Effector CD4-positive, alpha-beta T cell (primary cell): Measurements from ENCODE around the gene PKM.

ENCODE experiments used
- DNase-seq: peaks from one replicate; pipeline ENCODE4 v3.0.0-alpha.2; 2020

Gene PKM

GRCh38 chr15:72233769-72234168 is 2.8 kb upstream of the PKM start:
- no peak for DNase-seq

DNA sequence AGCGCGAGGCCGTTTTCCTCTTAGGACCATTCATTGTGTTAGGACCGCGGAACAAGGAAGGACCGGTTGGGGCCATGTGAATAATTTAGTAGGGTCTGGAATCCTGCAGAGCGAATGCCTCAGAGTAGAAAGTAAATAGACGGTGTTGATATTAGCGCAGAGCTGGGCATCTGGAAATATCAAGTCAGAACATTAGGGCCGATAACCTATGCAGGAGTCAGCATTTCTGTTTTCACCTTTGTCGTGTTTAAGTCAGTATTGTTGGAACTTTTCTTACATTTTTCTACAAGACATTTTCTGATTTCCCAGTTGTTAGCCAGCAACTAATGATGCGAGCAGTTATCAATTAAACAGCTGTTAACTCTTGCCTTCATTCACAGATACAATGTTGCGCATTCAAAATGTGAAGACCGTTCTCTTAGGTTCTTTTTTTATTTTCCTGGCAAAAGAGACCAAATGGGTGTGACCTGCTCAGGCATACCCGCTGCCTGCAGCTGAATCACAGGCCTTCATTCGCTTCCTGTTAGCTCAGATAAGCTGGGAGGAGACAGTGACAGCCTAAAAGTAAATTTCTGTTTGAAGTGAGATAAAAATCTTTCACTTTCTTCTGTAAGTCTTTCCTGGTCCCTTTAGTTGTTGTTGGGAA is 966 bp upstream of the PKM start:
- peak; percentile 60 for DNase-seq

GRCh38 chr15:72230197-72231065 is 559 bp downstream of the PKM start:
- peak; percentile 48 for DNase-seq

DNA sequence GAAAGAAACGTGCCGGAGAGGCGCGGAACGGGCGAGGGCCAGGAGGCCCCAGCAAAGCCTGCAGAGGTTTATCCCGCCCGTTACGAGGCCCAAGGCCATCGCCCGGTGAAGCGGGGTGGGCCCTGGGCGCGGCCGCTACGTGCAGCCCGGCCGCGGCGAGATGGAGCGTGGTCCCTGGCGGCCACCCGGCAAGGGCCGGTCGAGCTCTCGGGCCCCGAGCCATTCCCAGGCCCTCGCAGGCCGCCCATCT is 1.1 kb downstream of the PKM start:
- DNase-seq: no peak

DNA sequence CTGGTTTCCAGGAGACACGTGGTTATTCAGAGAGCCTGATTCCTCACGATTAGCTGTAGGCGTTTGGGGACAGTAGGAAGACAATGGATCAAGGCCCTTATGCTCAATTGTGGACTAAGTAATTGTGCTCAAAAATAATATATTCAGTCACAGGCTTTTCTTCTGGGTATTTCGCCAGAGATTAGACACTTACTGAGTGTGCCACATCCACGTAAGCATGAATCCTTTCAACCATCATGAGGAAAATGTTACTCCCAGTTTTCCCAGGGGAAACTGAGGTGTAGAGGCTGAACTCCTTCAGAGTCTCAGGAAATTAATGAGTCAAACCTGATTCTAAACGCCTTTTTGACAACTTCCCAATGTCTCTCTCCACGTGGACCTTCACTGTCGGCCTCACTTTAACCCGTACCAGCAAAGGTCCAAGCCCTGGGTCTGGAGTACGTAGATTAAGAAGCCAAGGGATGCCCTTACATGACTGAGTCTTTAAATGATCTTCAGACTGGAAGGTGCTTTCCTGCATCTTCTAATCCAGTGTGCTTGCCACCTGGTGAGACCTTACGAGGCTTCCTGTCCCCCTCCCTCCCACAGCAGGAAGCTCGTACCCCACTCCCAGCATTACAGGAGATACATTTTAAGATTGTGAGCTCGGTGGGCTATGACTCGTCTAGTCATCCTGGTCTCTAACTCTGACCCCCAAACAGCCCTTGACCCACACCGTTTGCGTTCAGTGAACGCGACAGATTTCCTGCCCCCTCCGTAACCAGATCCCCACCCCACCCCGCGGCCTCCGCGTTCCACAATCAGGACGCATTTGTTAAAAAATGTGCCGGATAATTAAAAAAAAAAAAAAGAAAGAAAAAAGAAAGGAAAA is 1.7 kb downstream of the PKM start:
- peak; percentile 28 for DNase-seq

GRCh38 chr15:72227720-72228119 is 3.3 kb downstream of the PKM start:
- no peak for DNase-seq

DNA sequence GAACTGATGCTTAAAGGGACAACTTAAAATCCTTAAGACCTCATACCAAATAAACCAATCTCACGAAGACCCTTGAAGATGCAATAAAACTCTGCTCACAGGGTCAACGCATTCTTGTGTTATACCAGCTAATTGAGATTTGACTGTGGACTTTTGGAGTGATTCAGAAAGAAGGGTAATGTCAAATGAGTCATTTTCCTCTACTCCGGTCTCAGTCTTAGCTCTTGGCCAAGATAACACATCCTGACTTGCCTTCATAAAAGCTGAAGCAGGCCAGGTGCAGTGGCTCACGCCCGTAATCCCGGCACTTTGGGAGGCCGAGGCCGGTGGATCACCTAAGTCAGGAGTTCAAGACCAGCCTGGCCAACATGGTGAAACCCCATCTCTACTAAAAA is 3.8 kb downstream of the PKM start:
- peak; percentile 11 for DNase-seq

GRCh38 chr15:72223278-72223677 is 7.7 kb downstream of the PKM start:
- no peak for DNase-seq

GRCh38 chr15:72222393-72222792 is 8.6 kb downstream of the PKM start:
- DNase-seq: no peak

GRCh38 chr15:72220687-72221086 is 10.3 kb downstream of the PKM start:
- no peak for DNase-seq

- no peak for DNase-seq
Measured at GRCh38 chr15:72217216-72217615, 13.8 kb downstream of the PKM start.

GRCh38 chr15:72216079-72216478 is 14.9 kb downstream of the PKM start:
- DNase-seq: no peak

DNA sequence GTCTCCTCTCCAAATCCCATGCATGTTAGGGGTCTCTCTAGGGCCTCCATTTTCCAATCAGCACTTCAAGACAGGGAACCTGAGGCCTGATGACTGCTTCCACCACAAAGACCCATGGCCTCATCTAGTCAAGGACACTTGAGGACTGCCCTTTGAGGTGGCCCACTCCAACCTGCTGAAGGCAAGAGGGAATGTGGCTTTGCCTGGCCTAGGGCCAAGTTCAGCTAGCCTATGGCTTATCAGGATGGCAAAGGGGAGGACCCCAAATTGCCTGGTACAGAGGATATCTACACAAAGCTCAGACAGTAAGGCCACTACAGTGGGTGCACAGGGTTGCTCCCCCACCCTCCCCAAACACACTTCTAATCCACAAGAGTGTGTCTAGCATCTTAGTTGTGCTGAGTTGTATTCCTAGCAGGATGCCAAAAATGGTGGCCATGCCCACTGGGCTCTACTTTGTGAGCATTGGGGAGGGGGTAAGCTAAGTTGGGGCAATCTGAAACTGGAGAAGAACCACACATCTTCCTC is 23.4 kb downstream of the PKM start:
- no peak for DNase-seq

GRCh38 chr15:72206677-72207000 is 24.4 kb downstream of the PKM start:
- no peak for DNase-seq

DNA sequence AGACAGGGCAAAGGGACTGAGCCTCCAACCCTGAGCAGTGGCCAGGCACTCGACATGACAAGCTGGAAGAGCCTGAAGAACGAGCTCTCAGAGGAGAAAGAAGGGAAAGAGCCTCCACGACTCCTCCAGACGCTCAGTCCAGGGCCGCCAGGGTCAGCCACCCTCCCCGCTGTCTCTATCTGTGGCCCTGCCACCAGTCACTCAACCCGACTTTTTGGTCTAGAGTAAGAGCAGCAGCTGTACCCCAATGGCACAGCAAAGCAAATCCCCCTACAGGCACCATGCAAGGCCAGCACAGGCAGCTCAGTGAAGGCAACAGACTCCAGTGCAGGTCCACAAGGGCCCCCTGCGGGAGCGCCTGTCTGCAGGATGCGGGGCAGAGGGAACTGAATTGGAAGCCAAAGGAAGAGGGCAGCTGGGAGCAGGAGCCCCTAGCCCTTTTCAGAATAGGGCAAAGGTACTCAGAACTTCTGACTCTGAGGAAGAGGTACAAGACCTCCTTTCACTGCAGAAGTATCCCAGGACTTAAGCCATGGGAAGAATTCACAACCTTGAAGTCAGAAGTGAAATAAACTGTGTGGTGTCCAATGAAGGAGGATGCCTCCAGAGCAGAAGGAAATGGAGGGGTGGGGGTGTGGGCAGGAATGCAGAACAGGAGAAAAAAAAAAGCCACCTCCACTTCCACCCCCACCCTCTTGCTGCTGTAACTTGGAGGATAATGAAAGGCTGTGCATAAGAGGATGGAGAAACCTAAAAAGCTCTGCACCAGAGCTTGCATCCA is 24.9 kb downstream of the PKM start:
- no peak for DNase-seq

DNA sequence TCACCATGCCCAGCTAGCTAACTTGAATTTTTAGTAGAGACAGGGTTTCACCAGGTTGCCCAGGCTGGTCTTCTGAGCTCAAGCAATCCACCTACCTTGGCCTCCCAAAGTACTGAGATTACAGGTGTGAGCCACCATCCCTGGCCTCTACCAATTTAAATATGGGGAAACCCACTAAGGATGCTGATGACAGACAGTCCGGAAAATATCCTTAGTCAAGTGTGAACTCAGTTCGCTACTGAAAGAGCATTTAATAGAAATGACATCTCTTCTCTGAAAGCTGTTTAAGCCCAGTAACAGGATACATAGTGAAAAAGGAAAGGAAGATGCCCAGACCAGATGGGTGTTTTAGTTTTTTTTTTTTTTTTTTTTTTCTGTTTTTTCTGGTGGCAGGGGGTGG is 25.7 kb downstream of the PKM start:
- no peak for DNase-seq

- no peak for DNase-seq
Measured at GRCh38 chr15:72203507-72203837, 27.5 kb downstream of the PKM start.

DNA sequence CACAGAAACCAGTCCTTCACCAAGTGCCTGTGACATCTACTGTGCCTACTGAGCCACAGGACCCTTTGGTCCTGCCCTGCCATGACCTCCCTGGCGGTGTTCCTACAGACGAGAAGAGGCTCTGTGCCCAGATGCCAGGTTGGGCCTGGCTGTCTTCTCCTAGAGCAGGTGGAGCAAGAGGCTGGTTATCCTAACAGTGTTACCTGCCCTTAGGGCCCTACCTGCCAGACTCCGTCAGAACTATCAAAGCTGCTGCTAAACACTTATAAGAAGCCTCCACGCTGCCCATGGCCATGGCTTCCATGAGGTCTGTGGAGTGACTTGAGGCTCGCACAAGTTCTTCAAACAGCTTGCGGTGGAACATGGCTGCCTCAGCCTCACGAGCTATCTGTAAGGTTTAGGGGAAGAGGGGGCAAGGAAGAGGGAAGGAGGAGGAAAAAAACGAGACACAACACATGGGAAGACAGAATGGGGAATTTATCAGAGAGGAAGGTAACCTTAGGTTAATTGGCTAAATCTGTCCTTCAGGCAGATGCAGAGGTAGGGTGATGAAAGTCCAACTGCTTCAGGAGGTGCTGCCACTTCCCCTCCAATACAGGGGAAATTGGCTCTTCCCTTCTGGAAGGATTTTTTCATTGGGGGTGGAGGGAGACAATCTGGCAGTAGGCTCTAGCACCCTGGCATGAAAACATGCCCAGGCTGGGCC is 28.0 kb downstream of the PKM start:
- DNase-seq: no peak

GRCh38 chr15:72202302-72202701 is 28.7 kb downstream of the PKM start:
- DNase-seq: no peak

DNA sequence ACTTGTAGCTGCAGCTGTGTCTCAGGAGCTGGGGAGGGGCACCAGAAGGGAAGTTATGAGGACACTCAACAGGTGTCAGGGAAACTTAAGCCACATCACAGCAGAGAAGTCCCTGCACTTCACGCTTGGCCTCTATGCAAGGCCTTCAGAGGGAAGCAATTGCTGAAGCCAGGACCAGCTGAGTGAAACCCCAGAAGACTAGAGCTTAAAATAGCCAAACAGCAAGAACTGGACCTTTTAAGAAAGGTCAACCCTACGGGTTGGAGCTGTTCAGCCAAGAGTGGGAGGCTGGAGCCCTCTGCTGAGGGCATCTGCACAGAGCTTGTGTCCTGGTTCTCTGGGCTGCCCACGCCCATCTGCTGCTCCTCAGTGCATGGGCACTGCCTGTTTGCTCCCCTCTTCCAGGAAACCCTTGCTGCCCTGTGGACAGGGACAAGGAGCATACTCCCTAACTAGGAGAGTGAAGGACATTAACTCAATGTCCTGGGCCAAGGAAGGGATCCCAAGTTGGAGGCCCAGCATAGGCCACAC is 29.5 kb downstream of the PKM start:
- DNase-seq: no peak

DNA sequence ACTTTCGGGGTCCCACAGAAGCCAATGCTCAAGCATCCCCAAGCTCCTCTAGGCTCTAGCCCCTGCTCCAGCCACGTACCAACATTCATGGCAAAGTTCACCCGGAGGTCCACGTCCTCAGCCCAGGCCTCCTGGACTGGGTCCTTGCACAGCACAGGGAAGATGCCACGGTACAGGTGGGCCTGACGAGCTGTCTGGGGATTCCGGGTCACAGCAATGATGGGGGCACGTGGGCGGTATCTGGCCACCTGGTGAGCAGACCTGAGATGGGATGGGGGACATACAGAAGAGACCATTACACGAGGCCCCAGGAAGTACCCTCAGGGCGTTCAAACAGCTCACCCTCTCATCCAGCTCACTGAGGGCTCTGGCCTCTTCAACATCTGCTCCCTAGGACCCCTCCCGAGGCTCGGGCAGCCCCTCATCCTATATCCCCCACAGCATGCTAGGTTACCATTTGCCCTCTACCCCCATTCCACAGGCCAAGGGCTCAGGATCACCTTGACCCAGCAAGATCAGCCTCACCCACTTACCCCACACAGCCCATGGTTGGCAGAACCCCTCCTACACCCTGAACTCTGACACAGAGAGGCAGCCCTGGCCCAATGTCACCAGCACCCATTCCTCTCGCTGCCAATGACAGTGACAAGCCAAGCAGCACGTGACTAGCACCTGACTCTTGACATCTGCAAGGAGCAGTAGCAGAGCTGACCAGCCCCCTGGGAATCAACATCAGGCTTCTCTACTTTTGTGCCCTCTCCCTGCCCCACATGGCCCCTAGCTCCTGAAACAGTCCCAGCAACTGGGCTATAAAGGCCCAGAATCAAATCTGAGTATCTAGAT is 30.4 kb downstream of the PKM start:
- no peak for DNase-seq
